CD4-positive, alpha-beta T cell treated with Interleukin-4 for 1 hour (primary cell): ENCODE data around the gene ATP2C1.
"Not testable (repeated sequence)": the region's sequence is repeated elsewhere in the genome, so short reads cannot be mapped to it uniquely, and the experiment has no call there.

Source experiments
- DNase-seq, 2 donors: peaks; one replicate each; pipeline ENCODE4 v3.0.0-alpha.2; 2020 to 2022

Gene ATP2C1

GRCh38 chr3:130941793-130942192, 47.9 kb downstream of the ATP2C1 start:
- DNase-seq: no peak

- DNase-seq: no peak
These were observed 53.0 kb downstream of the ATP2C1 start for GRCh38 chr3:130946882-130947281.

DNA sequence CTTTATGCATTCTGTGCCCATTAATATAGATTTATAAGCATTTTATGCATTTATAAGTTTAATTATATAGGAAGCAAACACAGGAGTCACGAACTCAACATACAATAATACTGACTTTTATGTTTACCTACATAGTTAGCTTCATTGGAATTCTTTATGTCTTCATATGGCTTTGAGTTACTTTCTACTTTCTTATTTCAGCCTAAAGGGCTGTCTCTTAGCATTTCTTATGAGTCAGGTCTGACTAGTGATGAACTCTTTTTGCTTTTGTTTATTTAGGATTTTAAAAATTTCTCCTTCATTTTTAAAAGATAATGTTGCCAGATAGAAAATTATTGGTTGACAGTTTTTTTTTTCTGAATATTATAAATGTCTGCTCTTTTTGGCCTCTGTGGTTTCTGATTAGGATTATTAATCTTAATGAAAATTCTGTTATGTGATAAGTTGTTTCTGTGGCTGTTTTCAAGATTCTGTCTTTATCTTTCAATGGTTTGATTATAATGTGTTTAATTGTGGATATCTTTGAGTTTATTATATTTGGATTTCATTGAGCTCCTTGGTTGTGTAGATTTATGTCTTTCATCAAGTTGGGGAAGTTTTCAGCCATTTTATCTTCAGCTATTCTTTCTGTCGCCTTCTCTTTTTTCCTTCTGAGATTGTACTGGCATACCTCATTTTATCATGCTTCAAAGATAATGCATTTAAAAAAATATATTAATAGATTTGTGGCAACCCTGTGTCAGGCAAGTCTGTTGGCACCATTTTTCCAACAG, 54.3 kb downstream of the ATP2C1 start:
- DNase-seq: no peak

- no peak for DNase-seq
These were observed 55.0 kb downstream of the ATP2C1 start for GRCh38 chr3:130948929-130949328.

DNA sequence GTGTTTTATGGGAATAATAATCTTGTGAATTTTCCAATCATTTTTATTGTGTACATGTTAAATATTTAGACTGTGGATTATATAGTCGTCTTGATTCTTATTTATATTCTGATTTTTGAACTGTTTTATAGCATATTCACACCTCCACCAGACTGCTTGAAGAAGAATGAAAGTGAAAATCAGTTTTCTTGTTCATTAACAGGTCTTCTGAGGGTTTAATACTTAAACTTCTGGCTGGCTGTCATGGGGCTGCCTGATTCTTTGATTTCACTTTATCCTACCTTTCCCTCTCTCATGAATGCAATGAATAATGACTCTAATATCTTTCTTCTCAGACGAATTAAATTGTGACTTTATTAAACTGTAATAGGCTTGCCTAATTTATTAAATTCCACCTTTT, 56.2 kb downstream of the ATP2C1 start:
- DNase-seq: no peak

DNA sequence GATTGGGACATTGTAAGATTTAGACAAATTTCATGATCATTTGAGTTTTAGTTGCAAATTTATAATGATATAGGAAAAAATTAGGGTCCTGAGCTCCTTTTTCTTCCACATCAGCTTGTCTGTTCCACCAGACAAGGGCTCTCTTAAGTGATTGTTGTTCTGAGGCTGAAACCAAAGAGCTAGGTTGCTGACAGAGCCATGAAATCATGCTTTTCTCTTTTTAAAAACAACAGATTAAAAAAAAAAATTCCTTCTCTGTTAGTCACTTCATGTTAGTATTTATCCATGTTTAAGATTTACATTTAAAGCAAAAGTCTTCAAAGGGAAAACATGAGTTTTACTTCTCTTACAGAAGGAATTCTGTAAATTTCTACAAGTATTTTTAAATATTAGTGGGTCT, 56.8 kb downstream of the ATP2C1 start:
- DNase-seq: no peak

DNA sequence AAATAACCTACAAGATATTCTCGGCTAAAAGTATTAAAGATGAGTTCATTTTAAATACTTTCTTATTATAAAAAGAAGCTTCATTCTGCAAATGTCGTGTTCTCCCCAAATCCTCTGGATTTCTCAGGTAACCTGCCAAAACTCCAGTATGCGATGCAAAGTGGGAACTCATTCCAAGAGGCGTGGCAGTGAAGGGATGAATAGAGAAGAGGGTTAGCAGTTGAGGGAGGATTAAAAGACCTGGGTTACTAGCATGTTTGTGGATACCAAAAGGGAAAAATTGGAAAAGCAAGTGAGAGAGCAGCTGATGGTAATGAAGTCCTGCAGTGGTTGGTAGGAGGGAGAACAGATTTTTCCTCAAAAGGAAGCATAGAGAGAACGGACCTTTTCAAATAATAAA, 61.6 kb downstream of the ATP2C1 start:
- no peak for DNase-seq

- no peak for DNase-seq
These were observed 62.4 kb downstream of the ATP2C1 start for GRCh38 chr3:130956281-130956680.

- no peak for DNase-seq
These were observed 62.8 kb downstream of the ATP2C1 start for GRCh38 chr3:130956721-130957120.

GRCh38 chr3:130960139-130960795, 66.4 kb downstream of the ATP2C1 start:
- no peak for DNase-seq

DNA sequence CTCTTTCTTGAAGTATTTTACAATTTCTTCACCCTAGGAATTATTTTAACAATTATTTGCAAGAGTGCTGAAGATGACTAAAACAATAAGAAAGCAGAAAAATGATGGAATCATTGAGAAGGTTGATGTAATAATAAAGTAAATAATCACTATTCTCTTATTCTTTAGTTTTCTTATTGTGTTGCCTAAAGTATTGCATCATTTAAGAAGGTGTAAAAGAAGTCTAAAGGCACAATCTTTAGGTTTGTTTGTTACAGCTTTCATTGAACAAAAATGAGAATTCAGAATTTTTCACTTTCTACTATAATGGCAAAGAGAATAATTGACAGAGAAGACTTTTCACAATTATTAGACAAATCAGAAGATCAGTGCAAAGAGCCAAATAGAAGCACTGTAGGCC, 67.6 kb downstream of the ATP2C1 start:
- DNase-seq: no peak

GRCh38 chr3:130963444-130963843, 69.6 kb downstream of the ATP2C1 start:
- DNase-seq: no peak

DNA sequence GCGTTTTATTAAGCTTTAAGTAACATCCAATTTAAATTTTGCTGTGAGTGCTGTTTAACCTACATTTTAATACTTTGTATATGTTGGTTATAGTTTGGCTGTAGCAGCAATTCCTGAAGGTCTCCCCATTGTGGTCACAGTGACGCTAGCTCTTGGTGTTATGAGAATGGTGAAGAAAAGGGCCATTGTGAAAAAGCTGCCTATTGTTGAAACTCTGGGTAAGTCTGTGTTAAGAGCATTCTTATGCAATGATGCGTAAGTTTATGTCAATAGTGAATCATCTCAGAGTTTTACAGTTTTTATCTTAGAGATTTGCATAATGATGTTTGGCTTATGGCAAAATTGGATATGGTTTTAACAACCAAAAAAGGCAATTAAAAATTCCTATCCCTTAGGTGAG, 70.0 kb downstream of the ATP2C1 start:
- no peak for DNase-seq

DNA sequence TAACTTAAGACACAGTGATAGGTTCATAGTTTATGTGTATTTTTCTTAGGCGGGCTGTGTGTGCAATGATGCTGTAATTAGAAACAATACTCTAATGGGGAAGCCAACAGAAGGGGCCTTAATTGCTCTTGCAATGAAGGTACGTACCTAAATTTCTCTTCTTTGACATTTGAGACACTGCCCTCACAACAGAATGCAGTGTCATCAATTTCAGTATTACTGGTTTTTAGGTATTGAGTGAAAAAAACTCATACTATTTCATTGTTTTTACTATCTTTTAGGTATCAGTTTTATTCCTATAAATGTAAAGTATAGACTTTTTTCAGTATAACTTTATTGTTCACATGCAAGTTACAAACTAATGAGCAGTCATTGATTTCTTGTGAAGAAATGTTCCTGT, 73.4 kb downstream of the ATP2C1 start:
- DNase-seq: no peak

DNA sequence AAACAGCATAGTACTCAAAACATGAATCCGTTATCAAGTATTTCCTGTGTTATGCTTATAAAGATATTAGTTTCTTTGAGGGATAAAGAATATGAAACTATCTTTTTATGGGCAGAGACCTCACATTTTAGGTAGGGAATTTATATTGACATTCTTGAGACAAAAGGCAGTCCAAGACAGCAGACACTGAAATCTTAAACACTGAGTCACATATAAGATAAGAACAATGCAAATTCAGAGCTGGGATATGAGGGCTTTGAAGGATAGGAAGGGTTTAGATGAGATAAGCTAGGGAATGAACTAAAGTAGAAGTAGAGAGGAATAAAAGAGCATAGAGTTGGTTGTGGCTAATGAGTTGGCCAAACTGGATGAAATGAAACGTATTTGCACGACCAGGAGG, 74.3 kb downstream of the ATP2C1 start:
- DNase-seq: no peak

DNA sequence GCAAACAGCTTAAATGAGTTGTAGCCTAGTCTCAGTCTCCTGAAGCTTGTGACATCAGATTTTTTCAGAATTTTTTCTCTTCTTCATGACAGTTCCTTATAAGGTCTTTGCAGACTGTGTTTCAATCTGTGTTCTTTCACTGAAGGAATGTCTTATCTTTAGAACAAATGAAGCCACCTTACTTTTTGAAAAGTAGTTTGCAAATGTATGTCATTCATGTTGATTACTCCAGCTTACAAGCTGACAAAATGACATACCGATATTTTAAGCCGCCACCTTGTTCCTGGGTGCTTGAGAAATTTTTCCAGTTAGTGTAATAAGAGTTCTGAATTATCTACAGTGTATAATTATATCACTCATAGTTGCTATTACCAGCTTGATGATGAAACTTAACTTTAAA, 75.7 kb downstream of the ATP2C1 start:
- DNase-seq: no peak

- DNase-seq: no peak
These were observed 77.3 kb downstream of the ATP2C1 start for GRCh38 chr3:130971208-130971607.

GRCh38 chr3:130972592-130972991, 78.7 kb downstream of the ATP2C1 start:
- DNase-seq: not testable (repeated sequence)

DNA sequence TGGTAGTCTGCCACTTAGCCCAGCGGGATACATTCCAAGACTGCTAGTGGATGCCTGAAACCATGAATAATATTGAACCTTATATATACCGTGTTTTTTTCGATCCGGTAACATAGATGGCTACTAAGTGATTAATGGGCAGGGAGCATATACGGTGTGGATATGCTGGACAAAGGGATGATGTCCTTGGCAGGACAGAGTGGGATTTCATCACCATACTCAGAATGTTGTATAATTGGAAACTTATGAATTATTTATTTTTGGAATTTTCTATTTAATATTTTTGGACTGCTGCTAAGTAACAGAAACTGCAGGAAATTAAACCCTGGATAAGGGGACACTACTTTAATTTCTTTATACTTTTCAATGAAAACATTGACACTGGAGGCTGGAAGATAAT, 79.5 kb downstream of the ATP2C1 start:
- DNase-seq: no peak

DNA sequence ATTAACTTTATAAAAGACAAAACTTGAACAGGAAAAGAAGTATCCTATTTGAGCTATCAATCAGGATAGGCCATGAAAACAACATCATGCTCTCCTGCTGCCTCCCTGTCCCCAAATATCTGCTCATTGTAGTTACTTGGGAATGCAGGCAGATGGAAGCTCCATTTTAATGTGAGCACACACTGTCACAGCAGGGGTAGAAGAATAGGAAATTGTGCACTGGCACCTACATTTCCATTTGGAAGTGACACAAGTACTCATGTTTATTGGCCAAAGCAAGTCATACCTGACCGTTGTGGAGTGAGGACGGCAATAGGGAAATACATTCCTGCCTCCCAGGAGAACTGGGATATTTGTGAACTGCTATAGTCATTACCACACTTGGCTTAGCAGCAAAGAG, 80.3 kb downstream of the ATP2C1 start:
- DNase-seq: no peak

DNA sequence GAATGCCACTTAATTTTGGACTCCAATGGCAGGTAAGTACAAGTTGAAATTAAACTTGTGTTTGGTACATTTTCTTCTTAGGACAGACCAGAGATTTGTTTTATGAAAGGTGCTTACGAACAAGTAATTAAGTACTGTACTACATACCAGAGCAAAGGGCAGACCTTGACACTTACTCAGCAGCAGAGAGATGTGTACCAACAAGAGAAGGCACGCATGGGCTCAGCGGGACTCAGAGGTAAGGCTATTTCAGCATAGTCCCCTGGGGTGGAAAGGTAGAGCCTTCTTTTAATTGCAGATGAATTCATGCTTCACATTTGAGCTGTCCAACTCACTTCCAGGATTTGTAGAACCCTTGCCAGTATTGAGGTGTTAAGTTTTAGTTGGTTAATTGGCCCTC, 81.4 kb downstream of the ATP2C1 start:
- no peak for DNase-seq

GRCh38 chr3:130976706-130977105, 82.8 kb downstream of the ATP2C1 start:
- DNase-seq: no peak

DNA sequence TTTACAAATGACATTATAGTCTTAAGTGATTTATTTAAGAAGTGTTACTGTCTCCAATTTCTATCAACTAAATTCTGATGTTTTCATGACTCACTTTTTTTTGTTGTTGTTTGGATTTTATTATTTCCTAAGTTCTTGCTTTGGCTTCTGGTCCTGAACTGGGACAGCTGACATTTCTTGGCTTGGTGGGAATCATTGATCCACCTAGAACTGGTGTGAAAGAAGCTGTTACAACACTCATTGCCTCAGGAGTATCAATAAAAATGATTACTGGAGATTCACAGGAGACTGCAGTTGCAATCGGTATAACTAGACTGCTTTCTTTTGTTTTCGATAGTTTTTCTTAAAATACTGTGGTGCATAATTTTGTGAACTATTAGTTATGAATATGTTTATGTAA, 85.2 kb downstream of the ATP2C1 start:
- no peak for DNase-seq

DNA sequence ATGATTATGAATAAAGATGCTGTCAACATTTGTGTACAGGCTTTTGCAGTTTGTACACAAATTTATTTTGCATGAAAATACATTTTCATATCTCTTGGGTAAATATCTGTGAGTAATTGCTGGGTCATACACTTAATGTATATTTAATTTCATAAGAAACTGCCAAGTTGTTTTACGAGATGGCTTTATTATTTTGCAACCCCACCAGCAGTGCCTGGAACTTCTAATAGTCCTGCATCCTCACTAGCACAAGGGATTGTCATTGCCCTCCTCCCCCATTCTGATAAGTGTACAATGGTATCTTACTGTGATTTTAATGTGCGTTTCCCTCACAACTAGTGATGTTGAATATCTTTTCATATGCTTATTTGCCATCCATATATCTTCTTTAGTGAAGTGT, 87.6 kb downstream of the ATP2C1 start:
- DNase-seq: no peak

DNA sequence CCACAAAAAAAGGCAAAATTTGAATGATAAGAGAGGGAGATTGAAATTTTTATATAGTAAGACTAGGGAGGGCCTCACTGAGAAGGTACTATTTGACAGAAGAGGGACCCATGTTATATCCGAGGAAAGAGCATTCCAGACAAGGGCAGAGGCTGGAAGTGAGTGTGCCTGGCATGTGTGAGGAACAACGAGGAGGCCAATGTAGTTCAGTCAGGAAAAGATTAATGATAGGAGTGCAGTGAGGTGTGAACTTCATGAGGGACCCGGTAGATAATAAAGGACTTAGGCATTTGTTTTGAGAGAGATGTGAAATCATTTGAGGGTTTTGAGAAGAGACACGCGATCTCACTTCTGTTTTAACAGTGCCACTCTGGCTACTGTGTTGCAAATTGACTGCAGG, 96.4 kb downstream of the ATP2C1 start:
- DNase-seq: no peak
